Calu3 (cell line): Measurements from ENCODE around the gene UHRF1. TPM values are rescaled to one million over a fixed set of nuclear protein-coding genes. Genes with fewer than 3 reads are reported as not detected.

Source experiments
- BruUV-seq: library from RNA; stranded (reverse); fragments of 400-500 nt; replicated peaks from 2 replicates; lab custom pipeline; 2021; lab: Mats Ljungman, UMichigan
- CTCF ChIA-PET: fragments of 300-600 bp; sonication (Branson Sonifier 250); formaldehyde crosslinking; loops from one replicate; lab custom pipeline; 2022; ENCODE audit warnings: antibody characterized with exemption; lab: Charles Lee
- DNase-seq: peaks from one replicate; pipeline ENCODE4 v3.0.0; 2022
- H3K27ac Mint-ChIP-seq: one replicate; pipeline ENCODE4 v1.8.0; 2022; ENCODE audit warnings: mixed read lengths; ENCODE audit not compliant: unreplicated experiment
- H3K27me3 Mint-ChIP-seq: one replicate; pipeline ENCODE4 v1.8.0; 2022; ENCODE audit warnings: mixed read lengths; ENCODE audit not compliant: unreplicated experiment
- H3K36me3 Mint-ChIP-seq: one replicate; pipeline ENCODE4 v1.8.0; 2022; ENCODE audit warnings: mild to moderate bottlenecking, moderate library complexity, mixed read lengths; ENCODE audit not compliant: insufficient read depth, unreplicated experiment
- H3K4me1 Mint-ChIP-seq: one replicate; pipeline ENCODE4 v1.8.0; 2022; ENCODE audit warnings: mild to moderate bottlenecking, low read depth, mixed read lengths; ENCODE audit not compliant: unreplicated experiment
- H3K4me3 Mint-ChIP-seq: one replicate; pipeline ENCODE4 v1.8.0; 2022; ENCODE audit warnings: mild to moderate bottlenecking, low read depth, moderate library complexity, mixed read lengths; ENCODE audit not compliant: unreplicated experiment
- H3K9me3 Mint-ChIP-seq: one replicate; pipeline ENCODE4 v1.8.0; 2022; ENCODE audit warnings: low read depth, mixed read lengths; ENCODE audit not compliant: unreplicated experiment
- intact Hi-C: fragments of 100-400 bp; cut with micrococcal nuclease; formaldehyde crosslinking; loops from one replicate; pipeline ENCODE4 v1.10.0; 2022; ENCODE audit not compliant: unreplicated experiment
- total RNA-seq: library from RNA; stranded (reverse); gene quantifications from 2 replicates; pipeline ENCODE4 v1.2.3, GENCODE V29; 2022
- TF ChIP-seq, protein P1 (sequence below): fragments of 200-600 bp; IDR thresholded peaks from one replicate; pipeline ENCODE4 v1.8.0; 2022; ENCODE audit warnings: antibody characterized with exemption; ENCODE audit not compliant: unreplicated experiment

Gene UHRF1
- total RNA-seq, 1 experiment from 2014 or later: 45.2 TPM

DNA sequence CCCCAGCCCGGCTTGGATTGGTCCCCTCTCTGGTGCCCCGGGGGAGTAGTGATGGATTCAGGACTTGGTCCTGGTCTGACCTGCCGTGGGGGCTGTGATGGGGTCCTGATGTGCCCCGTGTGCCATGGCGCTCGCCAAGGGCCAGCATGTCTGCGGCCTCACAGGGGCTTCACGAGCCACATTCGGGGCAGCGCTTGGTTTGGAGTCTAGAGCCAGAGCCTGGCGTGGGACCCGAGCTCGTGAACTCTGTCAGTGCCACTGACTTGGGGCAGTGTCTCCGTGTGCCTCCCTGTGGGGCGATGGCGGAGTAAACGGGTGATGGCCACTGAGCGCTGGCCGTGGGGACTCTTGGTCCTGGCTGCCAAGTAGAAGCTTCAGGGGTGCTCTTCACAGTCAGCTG lies 76.8 kb downstream of the UHRF1 start:
- no peak for DNase-seq
- no peaks in the 10 kb centered on the region for H3K36me3 Mint-ChIP-seq
- TF ChIP-seq, protein P1, sequence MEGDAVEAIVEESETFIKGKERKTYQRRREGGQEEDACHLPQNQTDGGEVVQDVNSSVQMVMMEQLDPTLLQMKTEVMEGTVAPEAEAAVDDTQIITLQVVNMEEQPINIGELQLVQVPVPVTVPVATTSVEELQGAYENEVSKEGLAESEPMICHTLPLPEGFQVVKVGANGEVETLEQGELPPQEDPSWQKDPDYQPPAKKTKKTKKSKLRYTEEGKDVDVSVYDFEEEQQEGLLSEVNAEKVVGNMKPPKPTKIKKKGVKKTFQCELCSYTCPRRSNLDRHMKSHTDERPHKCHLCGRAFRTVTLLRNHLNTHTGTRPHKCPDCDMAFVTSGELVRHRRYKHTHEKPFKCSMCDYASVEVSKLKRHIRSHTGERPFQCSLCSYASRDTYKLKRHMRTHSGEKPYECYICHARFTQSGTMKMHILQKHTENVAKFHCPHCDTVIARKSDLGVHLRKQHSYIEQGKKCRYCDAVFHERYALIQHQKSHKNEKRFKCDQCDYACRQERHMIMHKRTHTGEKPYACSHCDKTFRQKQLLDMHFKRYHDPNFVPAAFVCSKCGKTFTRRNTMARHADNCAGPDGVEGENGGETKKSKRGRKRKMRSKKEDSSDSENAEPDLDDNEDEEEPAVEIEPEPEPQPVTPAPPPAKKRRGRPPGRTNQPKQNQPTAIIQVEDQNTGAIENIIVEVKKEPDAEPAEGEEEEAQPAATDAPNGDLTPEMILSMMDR: no peak
- intact Hi-C loops: no loop called here
- CTCF ChIA-PET: no interaction called here
- H3K4me1 Mint-ChIP-seq: no peaks in the 10 kb centered on the region
- H3K27ac Mint-ChIP-seq: no peak overlapping the region
- no TSS peak for BruUV-seq
- no peaks in the 10 kb centered on the region for H3K27me3 Mint-ChIP-seq
- no peak overlapping the region for H3K4me3 Mint-ChIP-seq
- H3K9me3 Mint-ChIP-seq: no peaks in the 10 kb centered on the region

DNA sequence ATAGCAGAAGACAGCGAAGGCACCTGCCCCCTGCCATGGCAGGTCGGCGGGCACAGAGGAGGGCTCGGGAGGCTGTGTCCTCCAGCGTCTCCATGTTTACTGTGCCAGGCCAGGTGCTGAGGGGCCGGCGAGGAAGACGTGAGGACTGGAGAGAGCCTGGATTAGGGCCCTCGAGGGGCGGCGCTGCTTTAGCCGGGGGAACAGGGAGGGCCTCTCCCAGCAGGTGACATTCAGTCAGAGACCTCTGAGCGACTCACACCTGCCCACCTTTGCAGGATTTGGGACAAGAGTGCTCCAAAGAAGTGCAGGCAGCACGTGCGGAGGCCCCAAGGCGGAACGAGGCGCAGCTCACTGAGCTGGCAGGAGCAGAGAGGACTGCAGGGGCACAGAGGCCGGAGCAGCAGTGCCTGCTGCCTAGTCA lies 77.2 kb downstream of the UHRF1 start:
- H3K27ac Mint-ChIP-seq: no peak overlapping the region
- H3K4me3 Mint-ChIP-seq: no peak overlapping the region
- no peaks in the 10 kb centered on the region for H3K9me3 Mint-ChIP-seq
- no peaks in the 10 kb centered on the region for H3K27me3 Mint-ChIP-seq
- intact Hi-C loops: no loop called here
- no TSS peak for BruUV-seq
- CTCF ChIA-PET: no interaction called here
- TF ChIP-seq, protein P1: no peak
- no peaks in the 10 kb centered on the region for H3K36me3 Mint-ChIP-seq
- H3K4me1 Mint-ChIP-seq: no peaks in the 10 kb centered on the region
- no peak for DNase-seq

DNA sequence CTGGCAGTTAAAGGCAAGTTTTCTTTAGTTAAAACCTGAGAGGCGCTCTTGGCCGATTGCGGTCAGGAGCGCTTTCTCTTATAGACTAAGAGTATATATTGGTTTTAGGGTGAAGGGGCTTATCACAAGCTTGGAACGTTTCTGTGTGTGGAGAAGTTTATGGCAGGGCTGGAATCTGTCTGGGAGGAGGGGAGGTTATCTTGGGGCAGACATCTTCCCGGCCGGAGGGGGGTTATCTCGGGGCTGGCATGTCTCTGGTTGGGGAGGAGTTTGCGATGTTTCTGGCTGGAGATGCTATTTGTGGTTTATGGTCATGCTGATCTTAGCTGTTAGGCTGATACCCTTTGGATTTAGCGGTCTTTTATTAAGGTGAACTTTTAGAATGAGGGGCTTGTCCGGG lies 78.0 kb downstream of the UHRF1 start:
- Mint-ChIP-seq H3K4me3 (no peak overlapping the region), H3K27me3 (no peaks in the 10 kb centered on the region), H3K36me3 (no peaks in the 10 kb centered on the region), H3K4me1 (no peaks in the 10 kb centered on the region), H3K27ac (no peak overlapping the region), H3K9me3 (no peaks in the 10 kb centered on the region)
- CTCF ChIA-PET: no interaction called here
- TF ChIP-seq, protein P1: no peak
- intact Hi-C loops: no loop called here
- no TSS peak for BruUV-seq
- DNase-seq: no peak

DNA sequence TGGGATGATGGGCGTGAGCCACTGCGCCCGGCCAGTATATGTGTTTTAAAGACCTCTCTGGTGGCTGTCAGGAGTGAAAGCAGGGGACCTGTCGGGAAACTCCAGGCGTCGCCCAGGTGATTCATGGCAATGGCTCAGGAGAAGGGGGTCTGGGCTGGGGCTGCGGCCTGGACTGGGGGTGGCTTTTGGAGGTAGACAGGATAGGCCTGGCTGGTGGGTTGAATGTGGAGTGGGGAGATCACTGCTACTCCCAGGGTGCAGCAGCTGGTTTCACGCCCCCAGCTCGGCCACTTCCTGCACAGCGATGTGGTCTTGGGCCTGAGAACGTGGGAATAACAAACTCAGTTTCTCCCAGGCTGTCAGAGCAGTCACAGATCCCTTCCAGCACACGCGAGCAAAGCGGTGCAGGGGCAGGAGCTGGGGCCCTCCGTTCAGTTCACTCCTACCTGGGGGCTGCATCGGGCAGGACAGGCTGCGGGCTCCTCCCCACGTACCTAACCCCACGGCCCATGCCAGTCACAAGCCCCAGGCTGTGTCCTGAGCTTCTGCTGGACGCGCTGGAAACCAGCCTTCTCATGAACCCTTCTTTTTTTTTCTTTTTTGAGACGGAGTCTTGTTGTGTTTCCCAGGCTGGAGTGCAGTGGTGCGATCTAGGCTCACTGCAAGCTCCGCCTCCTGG lies 78.5 kb downstream of the UHRF1 start:
- H3K4me1 Mint-ChIP-seq: no peaks in the 10 kb centered on the region
- CTCF ChIA-PET: no interaction called here

More for the DNA sequence above, 78.5 kb downstream of the UHRF1 start:
- no peaks in the 10 kb centered on the region for H3K9me3 Mint-ChIP-seq
- no TSS peak for BruUV-seq
- TF ChIP-seq, protein P1: no peak
- intact Hi-C loops: no loop called here
- H3K27me3 Mint-ChIP-seq: no peaks in the 10 kb centered on the region
- DNase-seq: no peak
- no peak overlapping the region for H3K4me3 Mint-ChIP-seq
- no peak overlapping the region for H3K27ac Mint-ChIP-seq
- no peaks in the 10 kb centered on the region for H3K36me3 Mint-ChIP-seq
